ENCODE measurements around the gene NKD2. TPM values are rescaled to one million over a fixed set of nuclear protein-coding genes. Genes with fewer than 3 reads are reported as not detected.

NKD2 gene
- total and polyA plus RNA-seq, 2 experiments from 2014 or later: 9.0 to 11.9 TPM

DNA sequence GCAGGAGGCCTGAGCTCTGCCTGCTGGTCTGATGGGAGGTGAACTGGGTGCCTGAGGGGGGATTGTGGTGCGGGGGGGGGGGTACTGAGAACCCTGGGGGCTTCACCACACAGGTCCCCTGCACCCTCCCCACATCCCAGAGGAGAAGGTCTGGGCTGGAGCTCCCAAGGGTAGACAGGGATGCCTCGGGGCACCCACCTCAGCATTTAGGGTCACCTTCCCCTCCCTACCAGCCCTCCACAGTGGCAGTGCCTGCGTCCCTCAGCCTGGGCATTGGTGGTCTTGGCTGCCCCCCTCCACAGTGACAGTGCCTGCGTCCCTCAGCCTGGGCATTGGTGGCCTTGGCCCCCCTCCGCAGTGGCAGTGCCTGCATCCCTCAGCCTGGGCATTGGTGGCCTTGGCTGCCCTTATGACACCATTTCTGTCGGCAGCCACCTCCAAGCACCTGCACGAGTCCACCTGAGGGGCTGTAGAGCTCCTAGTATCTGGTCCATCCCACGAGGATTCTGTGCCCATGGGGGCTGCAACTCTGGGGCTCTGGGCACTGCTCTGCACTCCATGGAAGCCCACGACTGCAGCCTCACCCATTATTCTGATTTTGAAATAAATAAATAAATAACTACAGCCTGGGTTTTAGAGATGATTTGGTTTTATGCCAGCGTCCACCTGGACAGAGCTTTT, 21.5 kb downstream of the NKD2 start:
- Histone ChIP-seq H3K36me3 (ENCODE audit: insufficient read depth) (no peaks in the 10 kb centered on the region), H3K79me2 (replicated peaks; ENCODE audit: insufficient read depth) (no peaks in the 10 kb centered on the region), H3K4me3 (no peak overlapping the region), H3K9me2 (ENCODE audit: insufficient read depth) (no peaks in the 10 kb centered on the region), H3K27me3 (ENCODE audit: insufficient read depth) (no peaks in the 10 kb centered on the region), H3F3A (replicated peaks; ENCODE audit: low read depth) (no peaks in the 10 kb centered on the region), H3K4me1 (ENCODE audit: insufficient read depth) (no peaks in the 10 kb centered on the region), H2AFZ (no peak overlapping the region), H3K27ac (ENCODE audit: low read depth) (no peak overlapping the region), H3K4me2 (no peak overlapping the region), H4K20me1 (replicated peaks; ENCODE audit: insufficient read depth) (no peaks in the 10 kb centered on the region)
- H3K9me3 Mint-ChIP-seq: peaks cover 1% of the 10 kb centered on the region; the same call in 1 of the 3 replicates
- H3K4me1 Mint-ChIP-seq: no peaks in the 10 kb centered on the region; the same call in 2 of the 3 replicates
- no peak overlapping the region for H3K4me3 Mint-ChIP-seq
- TF ChIP-seq ZNF114 (CRISPR knock-in tag; IDR thresholded peaks at IDR 0.05) (no peak), EZH2 (IDR thresholded peaks at IDR 0.05; ENCODE audit: low read depth, unreplicated experiment) (no peak), JUNB (IDR thresholded peaks at IDR 0.05; ENCODE audit: unreplicated experiment) (no peak), NANOG (IDR thresholded peaks at IDR 0.05; ENCODE audit: borderline replicate concordance) (no peak), ETS1 (IDR thresholded peaks at IDR 0.05) (no peak)
- H3K27me3 Mint-ChIP-seq (ENCODE audit: insufficient read depth, low read depth, poor library complexity): peaks cover 6% of the 10 kb centered on the region
- DNase-seq (ENCODE audit: low spot score): no peak
- peaks cover 3% of the 10 kb centered on the region; the same call in 1 of the 3 replicates for H3K36me3 Mint-ChIP-seq (ENCODE audit: low read depth)
- no peak overlapping the region for H3K27ac Mint-ChIP-seq
- ATAC-seq: no peak

GRCh38 chr5:1030801-1031271, 22.2 kb downstream of the NKD2 start:
- H3K4me1 ChIP-seq (ENCODE audit: insufficient read depth): no peaks in the 10 kb centered on the region
- Mint-ChIP-seq H3K4me3 (no peak overlapping the region), H3K36me3 (ENCODE audit: low read depth) (peaks cover 5% of the 10 kb centered on the region; the same call in 1 of the 3 replicates), H3K27ac (no peak overlapping the region), H3K9me3 (peaks cover 3% of the 10 kb centered on the region; the same call in 1 of the 3 replicates), H3K4me1 (no peaks in the 10 kb centered on the region; the same call in 2 of the 3 replicates), H3K27me3 (ENCODE audit: insufficient read depth, low read depth, poor library complexity) (peaks cover 6% of the 10 kb centered on the region)
- ATAC-seq (no peak), DNase-seq (ENCODE audit: low spot score) (no peak)
- H3K79me2 ChIP-seq (replicated peaks; ENCODE audit: insufficient read depth): no peaks in the 10 kb centered on the region
- no peak overlapping the region for H3K27ac ChIP-seq (ENCODE audit: low read depth)
- no peaks in the 10 kb centered on the region for H3K9me2 ChIP-seq (ENCODE audit: insufficient read depth)
- H3F3A ChIP-seq (replicated peaks; ENCODE audit: low read depth): no peaks in the 10 kb centered on the region
- H3K36me3 ChIP-seq (ENCODE audit: insufficient read depth): no peaks in the 10 kb centered on the region
- no peaks in the 10 kb centered on the region for H4K20me1 ChIP-seq (replicated peaks; ENCODE audit: insufficient read depth)
- H3K4me2 ChIP-seq: no peak overlapping the region
- no peak overlapping the region for H2AFZ ChIP-seq
- H3K4me3 ChIP-seq: no peak overlapping the region
- H3K27me3 ChIP-seq (ENCODE audit: insufficient read depth): no peaks in the 10 kb centered on the region
- TF ChIP-seq JUNB (IDR thresholded peaks at IDR 0.05; ENCODE audit: unreplicated experiment) (no peak), ZNF114 (CRISPR knock-in tag; IDR thresholded peaks at IDR 0.05) (no peak), EZH2 (IDR thresholded peaks at IDR 0.05; ENCODE audit: low read depth, unreplicated experiment) (no peak), CREB1 (CRISPR knock-in tag; IDR thresholded peaks at IDR 0.05; ENCODE audit: low read depth) (no peak), EZH2phosphoT487 (IDR thresholded peaks at IDR 0.05; ENCODE audit: unreplicated experiment) (no peak), STAT1 (IDR thresholded peaks at IDR 0.05; ENCODE audit: unreplicated experiment) (no peak), POLR2AphosphoS5 (IDR thresholded peaks at IDR 0.05; ENCODE audit: low read depth) (no peak), ZNF331 (CRISPR knock-in tag; IDR thresholded peaks at IDR 0.05; ENCODE audit: low read depth) (no peak), ZNF462 (CRISPR knock-in tag; IDR thresholded peaks at IDR 0.05) (no peak)
- TF ChIP-seq, protein P1, sequence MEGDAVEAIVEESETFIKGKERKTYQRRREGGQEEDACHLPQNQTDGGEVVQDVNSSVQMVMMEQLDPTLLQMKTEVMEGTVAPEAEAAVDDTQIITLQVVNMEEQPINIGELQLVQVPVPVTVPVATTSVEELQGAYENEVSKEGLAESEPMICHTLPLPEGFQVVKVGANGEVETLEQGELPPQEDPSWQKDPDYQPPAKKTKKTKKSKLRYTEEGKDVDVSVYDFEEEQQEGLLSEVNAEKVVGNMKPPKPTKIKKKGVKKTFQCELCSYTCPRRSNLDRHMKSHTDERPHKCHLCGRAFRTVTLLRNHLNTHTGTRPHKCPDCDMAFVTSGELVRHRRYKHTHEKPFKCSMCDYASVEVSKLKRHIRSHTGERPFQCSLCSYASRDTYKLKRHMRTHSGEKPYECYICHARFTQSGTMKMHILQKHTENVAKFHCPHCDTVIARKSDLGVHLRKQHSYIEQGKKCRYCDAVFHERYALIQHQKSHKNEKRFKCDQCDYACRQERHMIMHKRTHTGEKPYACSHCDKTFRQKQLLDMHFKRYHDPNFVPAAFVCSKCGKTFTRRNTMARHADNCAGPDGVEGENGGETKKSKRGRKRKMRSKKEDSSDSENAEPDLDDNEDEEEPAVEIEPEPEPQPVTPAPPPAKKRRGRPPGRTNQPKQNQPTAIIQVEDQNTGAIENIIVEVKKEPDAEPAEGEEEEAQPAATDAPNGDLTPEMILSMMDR (conservative IDR thresholded peaks at IDR 0.05; ENCODE audit: low read depth in 2 of 2): no peak

Data from GM23338 (cell line).